HG02759 (cell line): Measurements from ENCODE around the gene MAN1B1.
A peak's percentile ranks its signal among the peaks of the same experiment; 100 is the strongest.

Experiments
- ATAC-seq: cut with Tn5 transposase; IDR thresholded peaks from one replicate; pipeline ENCODE4 v1.9.1; 2021; ENCODE audit warnings: mild to moderate bottlenecking, moderate library complexity; ENCODE audit not compliant: unreplicated experiment

MAN1B1 gene

GRCh38 chr9:137084526-137084925 is 2.3 kb upstream of the MAN1B1 start:
- no peak for ATAC-seq

DNA sequence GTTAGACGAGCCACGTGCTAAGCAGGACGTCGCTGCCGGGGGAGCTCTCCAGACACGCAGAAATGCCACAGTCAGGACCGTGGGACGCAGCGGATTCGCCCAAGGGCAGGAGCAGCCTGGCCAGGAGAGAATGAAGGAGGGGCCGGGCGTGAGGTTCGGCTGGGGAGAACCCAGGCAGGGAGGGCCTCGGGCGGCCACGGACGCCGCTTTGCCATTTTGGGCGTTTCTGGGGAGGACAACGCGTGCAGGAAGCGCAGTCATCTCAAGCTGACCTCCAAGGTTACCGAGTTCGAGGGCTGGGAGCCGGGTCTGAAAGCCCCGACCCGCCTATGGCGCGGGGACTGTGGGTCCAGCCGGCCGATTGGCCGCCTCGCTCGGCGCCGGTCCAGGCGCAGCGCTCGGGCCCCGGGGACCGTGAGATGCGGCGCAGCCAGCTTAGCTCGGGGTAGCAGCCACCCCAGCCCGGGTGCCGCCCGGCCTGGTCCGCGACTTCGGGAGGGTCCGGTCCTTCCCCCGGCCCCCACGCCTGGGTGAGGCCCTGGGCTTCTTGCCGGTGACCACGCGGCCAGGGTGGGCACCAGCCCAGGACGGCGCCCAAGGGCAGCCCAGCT is 760 bp upstream of the MAN1B1 start:
- no peak for ATAC-seq

DNA sequence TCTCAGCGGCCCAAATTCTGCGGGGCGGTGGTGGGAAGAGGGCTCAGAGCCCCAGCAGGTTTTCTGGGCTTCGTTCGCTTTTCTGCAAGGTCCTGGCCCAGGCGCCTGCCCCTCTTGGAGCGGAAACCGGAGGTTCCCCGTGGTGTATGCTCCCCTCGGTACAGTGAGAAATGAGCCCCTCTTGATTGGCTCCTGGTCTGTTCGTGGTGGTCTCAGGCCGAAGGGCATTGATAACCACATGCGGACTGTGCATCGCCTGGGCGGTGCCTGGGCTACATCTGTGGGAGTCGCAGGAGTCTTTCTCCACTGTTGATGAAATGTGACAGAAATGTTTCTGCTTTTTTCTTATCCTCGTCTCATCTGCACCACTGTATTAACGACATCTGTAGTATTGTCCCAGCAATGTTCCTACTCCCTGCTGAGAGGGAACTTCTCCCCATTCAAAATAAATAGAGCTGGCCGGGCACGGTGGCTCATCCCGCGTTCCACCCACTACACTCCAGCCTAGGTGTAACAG is 682 bp downstream of the MAN1B1 start:
- ATAC-seq, result no peak

- no peak for ATAC-seq
Measured at GRCh38 chr9:137088121-137088520, 1.3 kb downstream of the MAN1B1 start.

GRCh38 chr9:137089232-137089947 is 2.6 kb downstream of the MAN1B1 start:
- no peak for ATAC-seq

GRCh38 chr9:137095664-137096517 is 9.1 kb downstream of the MAN1B1 start:
- peak; percentile 78 for ATAC-seq

- ATAC-seq, result no peak
Measured at GRCh38 chr9:137096785-137097546, 10.2 kb downstream of the MAN1B1 start.

DNA sequence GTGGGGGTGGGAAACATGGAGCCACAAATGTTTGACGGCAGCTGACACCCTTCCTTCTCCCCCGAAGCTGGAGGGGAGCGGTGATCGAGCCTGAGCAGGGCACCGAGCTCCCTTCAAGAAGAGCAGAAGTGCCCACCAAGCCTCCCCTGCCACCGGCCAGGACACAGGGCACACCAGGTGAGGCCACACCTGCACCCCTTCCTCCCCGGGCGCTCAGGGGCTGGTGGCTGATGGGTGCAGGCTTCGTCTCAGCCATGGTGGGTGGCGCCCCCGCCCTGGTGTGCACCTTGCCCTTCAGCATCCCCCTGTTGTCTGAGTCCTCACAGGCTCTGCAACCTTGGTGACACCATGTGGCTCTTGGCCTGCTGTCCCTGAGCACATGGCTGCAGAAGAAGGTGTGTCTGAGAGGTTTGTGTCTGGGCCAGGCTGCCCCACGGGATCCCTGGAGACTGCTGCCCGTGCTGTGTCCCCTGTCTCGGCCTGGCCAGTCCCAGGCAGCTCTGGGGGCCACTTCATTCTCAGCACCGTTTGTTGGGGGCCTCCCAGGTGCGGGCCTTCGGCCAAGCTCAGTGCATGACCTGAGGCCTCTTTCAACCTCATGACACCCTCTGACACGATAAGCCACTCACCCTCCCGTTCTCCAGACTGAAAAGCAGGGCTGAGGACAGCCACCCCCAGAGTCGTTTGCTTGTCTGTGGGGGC is 11.1 kb downstream of the MAN1B1 start:
- no peak for ATAC-seq

- no peak for ATAC-seq
Measured at GRCh38 chr9:137099231-137099630, 12.4 kb downstream of the MAN1B1 start.

DNA sequence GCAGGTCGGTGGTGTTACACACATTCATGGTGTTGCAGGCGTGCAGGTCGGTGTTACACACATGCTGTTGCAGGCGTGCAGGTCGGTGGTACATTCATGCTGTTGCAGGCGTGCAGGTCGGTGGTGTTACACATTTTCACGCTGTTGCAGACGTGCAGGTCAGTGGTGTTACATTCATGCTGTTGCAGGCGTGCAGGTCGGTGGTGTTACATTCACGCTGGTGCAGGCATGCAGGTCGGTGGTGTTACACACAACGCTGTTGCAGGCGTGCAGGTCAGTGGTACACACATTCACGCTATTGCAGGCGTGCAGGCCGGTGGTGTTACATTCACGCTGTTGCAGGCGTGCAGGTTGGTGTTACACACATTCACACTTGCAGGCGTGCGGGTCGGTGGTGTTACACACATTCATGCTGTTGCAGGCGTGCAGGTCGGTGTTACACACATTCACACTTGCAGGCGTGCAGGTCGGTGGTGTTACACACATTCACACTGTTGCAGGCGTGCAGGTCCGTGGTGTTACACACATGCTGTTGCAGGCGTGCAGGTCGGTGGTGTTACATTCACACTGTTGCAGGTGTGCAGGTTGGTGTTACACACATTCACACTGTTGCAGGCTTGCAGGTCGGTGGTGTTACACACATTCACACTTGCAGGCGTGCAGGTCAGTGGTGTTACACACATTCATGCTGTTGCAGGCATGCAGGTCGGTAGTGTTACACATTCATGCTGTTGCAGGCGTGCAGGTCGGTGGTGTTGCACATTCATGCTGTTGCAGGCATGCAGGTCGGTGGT is 16.6 kb downstream of the MAN1B1 start:
- no peak for ATAC-seq

GRCh38 chr9:137105814-137106661 is 19.3 kb downstream of the MAN1B1 start:
- ATAC-seq, result no peak

- no peak for ATAC-seq
Measured at GRCh38 chr9:137106662-137107250, 20.0 kb downstream of the MAN1B1 start.

- ATAC-seq, result no peak
Measured at GRCh38 chr9:137107312-137107921, 20.6 kb downstream of the MAN1B1 start.

- no peak for ATAC-seq
Measured at GRCh38 chr9:137107982-137108381, 21.2 kb downstream of the MAN1B1 start.

GRCh38 chr9:137108608-137109249 is 21.9 kb downstream of the MAN1B1 start:
- ATAC-seq, result no peak

GRCh38 chr9:137109250-137110146 is 22.7 kb downstream of the MAN1B1 start:
- ATAC-seq, result no peak
